K562 (cell line): ENCODE measurements around the gene TJP2. TPM values are rescaled to one million over a fixed set of nuclear protein-coding genes. Genes with fewer than 3 reads are reported as not detected.

ENCODE experiments used
- ATAC-seq: fragments of 200-7000 bp; cut with Tn5 transposase; 3 replicates; pipeline ENCODE4 v1.9.1; 2020; ENCODE audit warnings: moderate library complexity
- BruUV-seq: library from RNA; stranded (reverse); fragments of 400-500 nt; replicated peaks from 2 replicates; lab custom pipeline; 2021; lab: Mats Ljungman, UMichigan
- CTCF ChIA-PET: fragments of 300-600 bp; formaldehyde crosslinking; extraction: SDS; loops from one replicate; lab custom pipeline; 2021; ENCODE audit warnings: low intra/inter-chr PET ratio; lab: Yijun Ruan, JAX
- POLR2A ChIA-PET: fragments of 300-600, 350-650 bp; sonication (Branson Sonifier 250); formaldehyde crosslinking; extraction: SDS; loops from one replicate; lab custom pipeline; 2021; ENCODE audit warnings: antibody characterized with exemption, inconsistent platforms; lab: Yijun Ruan, JAX
- DNase-seq, 4 experiments: peaks; one replicate each; pipeline versions ENCODE4 v3.0.0 to v3.0.0-alpha.2; 2011 to 2018; ENCODE audit warnings: low spot score in 3 of 4, mixed read lengths in 3 of 4; ENCODE audit errors: extremely low read depth in 1 of 4
- FAIRE-seq: peaks from 2 replicates; lab custom pipeline; 2011; peaks lifted over from hg19 to GRCh38; lab: Jason Lieb, UNC
- H2AFZ ChIP-seq: 2 replicates; pipeline ENCODE4 v1.6.0; 2011; ENCODE audit warnings: low read depth, low read length, control low read depth, inconsistent platforms
- H3K27ac ChIP-seq: fragments of 200-600 bp; 3 replicates; pipeline ENCODE4 v1.8.0; 2011; ENCODE audit warnings: low read depth, mild to moderate bottlenecking, control low read depth, inconsistent platforms, low read length, moderate library complexity, mixed read lengths; ENCODE audit errors: extremely low read depth
- H3K27me3 ChIP-seq, 2 experiments: fragments of 300-600 bp in 1 of 2; 2 replicates in 1 of 2; 3 replicates in 1 of 2; pipeline versions ENCODE4 v1.6.0 to v1.8.0; 2011; ENCODE audit warnings: inconsistent platforms in 2 of 2, low read length in 2 of 2, mild to moderate bottlenecking in 1 of 2, mixed read lengths in 1 of 2, moderate library complexity in 1 of 2; ENCODE audit not compliant: control insufficient read depth in 2 of 2, insufficient read depth in 2 of 2
- H3K36me3 ChIP-seq: fragments of 300-600 bp; 3 replicates; pipeline ENCODE4 v1.8.0; 2011; ENCODE audit warnings: mild to moderate bottlenecking, low read length, inconsistent platforms; ENCODE audit not compliant: control insufficient read depth, insufficient read depth
- H3K4me1 ChIP-seq, 2 experiments: fragments of 200-600 bp in 1 of 2; replicated peaks in 1 of 2; 2 replicates in 1 of 2; 3 replicates in 1 of 2; pipeline versions ENCODE4 v1.5.1 to v1.8.0; 2011; ENCODE audit warnings: inconsistent platforms in 2 of 2, low read length in 2 of 2, mild to moderate bottlenecking in 1 of 2, mixed read lengths in 1 of 2, moderate library complexity in 1 of 2; ENCODE audit not compliant: control insufficient read depth in 2 of 2, insufficient read depth in 2 of 2
- H3K4me2 ChIP-seq: 2 replicates; pipeline ENCODE4 v1.6.1; 2011; ENCODE audit warnings: low read length, control low read depth, inconsistent platforms, mixed read lengths; ENCODE audit not compliant: insufficient read depth
- H3K4me3 ChIP-seq: fragments of 200-600 bp; sonication (generic), shearing (Covaris generic); 2 replicates; pipeline ENCODE4 v1.5.1; 2016; ENCODE audit warnings: control low read depth, inconsistent platforms
- H3K79me2 ChIP-seq: fragments of 200-600 bp; 3 replicates; pipeline ENCODE4 v1.8.0; 2011; ENCODE audit warnings: low read length, inconsistent platforms; ENCODE audit not compliant: control insufficient read depth, insufficient read depth
- H3K9ac ChIP-seq, 2 experiments: 2 replicates each; pipeline versions ENCODE4 v1.6.0 to v1.6.1; 2011; ENCODE audit warnings: low read depth in 2 of 2, low read length in 2 of 2, control low read depth in 1 of 2, inconsistent platforms in 1 of 2, mild to moderate bottlenecking in 1 of 2, mixed read lengths in 1 of 2; ENCODE audit not compliant: insufficient read depth in 1 of 2
- H3K9me1 ChIP-seq: one replicate; pipeline ENCODE4 v1.6.0; 2011; ENCODE audit warnings: inconsistent platforms, mild to moderate bottlenecking, low read length, moderate library complexity; ENCODE audit not compliant: control insufficient read depth, insufficient read depth
- H3K9me3 ChIP-seq: replicated peaks from 2 replicates; pipeline ENCODE4 v1.5.1; 2011; ENCODE audit warnings: low read depth, low read length, inconsistent platforms; ENCODE audit not compliant: control insufficient read depth, insufficient read depth
- H4K20me1 ChIP-seq: replicated peaks from 2 replicates; pipeline ENCODE4 v1.6.1; 2011; ENCODE audit warnings: low read length, inconsistent platforms, mixed read lengths; ENCODE audit not compliant: control insufficient read depth, insufficient read depth
- ELF4 ChIP-seq: fragments of 450-650 bp; formaldehyde crosslinking; IDR thresholded peaks from 2 replicates; pipeline ENCODE4 v1.4.0; 2022; ENCODE audit warnings: missing genetic modification characterization
- EP300 ChIP-seq: IDR thresholded peaks from 2 replicates; pipeline ENCODE4 v1.6.1; 2012; ENCODE audit warnings: low read length, improper control_type of control experiment
- HES1 ChIP-seq: fragments of 450-650 bp; IDR thresholded peaks from 2 replicates; pipeline ENCODE4 v1.6.1; 2016; ENCODE audit warnings: low read depth, mild to moderate bottlenecking, moderate library complexity
- PHF21A ChIP-seq: fragments of 450-650 bp; IDR thresholded peaks from 2 replicates; pipeline ENCODE4 v1.6.1; 2017; ENCODE audit warnings: low read depth, borderline replicate concordance
- RBM15 ChIP-seq: fragments of 200-400 bp; formaldehyde crosslinking; IDR thresholded peaks from 2 replicates; pipeline ENCODE4 v1.6.1; 2018; ENCODE audit warnings: mild to moderate bottlenecking, low read length, moderate library complexity; ENCODE audit not compliant: insufficient read depth
- TCF7 ChIP-seq: sonication (generic); IDR thresholded peaks from 2 replicates; pipeline ENCODE4 v1.6.1; 2016; ENCODE audit warnings: antibody characterized with exemption, borderline replicate concordance
- ZBTB40 ChIP-seq, 2 experiments: fragments of 450-650 bp in 1 of 2; sonication (generic) in 1 of 2; formaldehyde crosslinking in 1 of 2; IDR thresholded peaks; 2 replicates each; pipeline versions ENCODE4 v1.7.1 to v1.9.0; 2016 to 2022; ENCODE audit warnings: inconsistent platforms in 1 of 2, mild to moderate bottlenecking in 1 of 2, missing genetic modification reagents in 1 of 2
- ZEB2 ChIP-seq: fragments of 450-650 bp; IDR thresholded peaks from 2 replicates; pipeline ENCODE4 v1.6.1; 2016
- ZNF174 ChIP-seq: fragments of 250-450 bp; sonication (Bioruptor Pico); IDR thresholded peaks from 2 replicates; pipeline ENCODE4 v1.4.0; 2020; ENCODE audit warnings: mild to moderate bottlenecking
- ZNF436 ChIP-seq: fragments of 250-450, 450-650 bp; sonication (Bioruptor Pico); formaldehyde crosslinking; IDR thresholded peaks from 2 replicates; pipeline ENCODE4 v1.7.0; 2020; ENCODE audit warnings: mild to moderate bottlenecking
- ZNF764 ChIP-seq: fragments of 250-450 bp; sonication (Bioruptor Pico); IDR thresholded peaks from 2 replicates; pipeline ENCODE4 v1.4.0; 2020; ENCODE audit warnings: low read depth, mild to moderate bottlenecking, moderate library complexity
- WGBS: fragments of 100-300 bp; shearing (Covaris generic); methylation state at CpG from one replicate; pipeline ENCODE4 v1.1.6; 2016; ENCODE audit warnings: low coverage, mixed read lengths; ENCODE audit not compliant: insufficient coverage; ENCODE audit errors: missing lambda C conversion rate; 5-methylcytosine and 5-hydroxymethylcytosine counted together
- in situ Hi-C: fragments of 300-500 bp; cut with MboI; formaldehyde crosslinking; loops from 4 replicates; pipeline ENCODE4 v1.15.0; 2018; ENCODE audit warnings: inconsistent platforms, mixed read lengths
- intact Hi-C: fragments of 100-400 bp; cut with micrococcal nuclease; formaldehyde crosslinking; loops from 2 replicates; pipeline ENCODE4 v1.14.2; 2022
- polyA plus RNA-seq, 8 experiments: library from polyadenylated mRNA; depleted of rRNA in 4 of 8; stranded (reverse) in 5 of 8; unstranded in 3 of 8; fragments of >200 nt; fragmentation: Nextera tagmentation in 2 of 8; fragmentation: Illumina TruSeq in 1 of 8; extraction: Ambion mirVana in 2 of 8; extraction: Trizol in 1 of 8; gene quantifications; 2 replicates each; pipeline versions ENCODE4 v1.2.1 to v1.2.3, GENCODE V29; 2011 to 2014; ENCODE audit warnings: inconsistent platforms in 1 of 8, missing spikeins in 1 of 8
- total RNA-seq, 7 experiments: library from RNA; depleted of rRNA in 6 of 7; stranded (reverse); fragments of >200 nt in 6 of 7; fragmentation: Illumina TruSeq in 2 of 7; extraction: Trizol in 2 of 7; gene quantifications; 2 replicates each; pipeline versions ENCODE4 v1.2.1 to v1.2.3, GENCODE V29; 2011 to 2021; ENCODE audit warnings: low replicate concordance in 1 of 7

TJP2 gene
- total and polyA plus RNA-seq, 9 of the 15 experiments (the other 6 are each of a cell fraction or from before 2014, with no cell fraction given), result 4.0 to 24.1 (median 16.8) TPM

GRCh38 chr9:69145144-69145715 lies 28.8 kb upstream of the TJP2 start:
- no peaks in the 10 kb centered on the region for H3K27me3 ChIP-seq
- peaks cover 3% of the 10 kb centered on the region for H3K9me1 ChIP-seq
- in situ Hi-C loops (no loop called here), intact Hi-C loops (loop anchor here (10.0 kb wide), 1 partner anchor 70 kb away; no protein-coding TSS in a partner anchor)
- H2AFZ ChIP-seq, result no peak overlapping the region
- DNase-seq (no peak), FAIRE-seq (no peak), ATAC-seq (no peak)
- no peak overlapping the region for H3K9ac ChIP-seq
- H3K36me3 ChIP-seq, result no peaks in the 10 kb centered on the region
- no peak overlapping the region for H3K4me2 ChIP-seq
- WGBS, result 57% methylated on average over 8 of the region's 8 CpGs
- no peak overlapping the region for H3K4me3 ChIP-seq
- H4K20me1 ChIP-seq, result no peaks in the 10 kb centered on the region
- no peak overlapping the region for H3K27ac ChIP-seq
- CTCF ChIA-PET, result no interaction called here
- POLR2A ChIA-PET, result interaction anchor here (0.5 to 0.7 kb wide), 3 partner anchors 15 to 70 kb away, joined by 3 read pairs; no protein-coding TSS in a partner anchor
- no peak for TF ChIP-seq ZNF764 (CRISPR knock-in tag)
- TF ChIP-seq PHF21A, result no peak
- TF ChIP-seq HES1, result no peak
- TF ChIP-seq ELF4 (CRISPR knock-in tag), result no peak
- no peak for TF ChIP-seq ZNF174 (CRISPR knock-in tag)
- TF ChIP-seq TCF7, result no peak
- TF ChIP-seq ZBTB40 (IDR thresholded peaks at IDR 0.05), result no peak
- TF ChIP-seq ZBTB40 (CRISPR knock-in tag; IDR thresholded peaks at IDR 0.05), result no peak
- no peak for TF ChIP-seq ZNF436 (CRISPR knock-in tag)
- no peak for TF ChIP-seq EP300
- no peak for TF ChIP-seq RBM15
- no peak for TF ChIP-seq ZEB2
- H3K79me2 ChIP-seq, result no peaks in the 10 kb centered on the region
- no TSS peak for BruUV-seq
- H3K9me3 ChIP-seq, result no peaks in the 10 kb centered on the region
- H3K4me1 ChIP-seq, result no peaks in the 10 kb centered on the region
